Measurements from ENCODE around the gene LRRC9. TPM values are rescaled to one million over a fixed set of nuclear protein-coding genes. Genes with fewer than 3 reads are reported as not detected.

LRRC9 gene
- total and polyA plus RNA-seq, 2 donors from 2014 or later = not detected

DNA sequence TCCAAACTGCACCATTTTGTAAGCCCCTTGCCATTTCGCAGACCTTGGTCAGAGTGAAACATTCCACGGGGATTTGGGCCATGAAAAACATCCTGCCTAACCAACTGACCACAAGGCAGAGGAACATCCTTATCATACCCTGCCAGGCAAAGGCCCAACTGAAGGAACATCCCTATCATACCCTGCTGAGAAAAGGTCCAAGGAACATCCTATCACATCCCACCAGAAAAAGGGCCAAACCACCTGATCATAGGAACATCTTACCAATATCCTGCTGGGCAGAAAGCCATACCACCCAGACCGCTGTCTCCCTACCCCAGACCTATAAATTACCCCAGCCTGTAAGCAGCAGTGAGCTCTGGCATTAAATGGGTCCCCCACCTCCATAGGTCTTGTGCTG lies 19.4 kb upstream of the LRRC9 start:
- no peaks in the 10 kb centered on the region for H3K36me3 ChIP-seq (ENCODE audit: control insufficient read depth in 2 of 3, insufficient read depth in 3 of 3, low read length in 3 of 3)
- TF ChIP-seq, protein P1, sequence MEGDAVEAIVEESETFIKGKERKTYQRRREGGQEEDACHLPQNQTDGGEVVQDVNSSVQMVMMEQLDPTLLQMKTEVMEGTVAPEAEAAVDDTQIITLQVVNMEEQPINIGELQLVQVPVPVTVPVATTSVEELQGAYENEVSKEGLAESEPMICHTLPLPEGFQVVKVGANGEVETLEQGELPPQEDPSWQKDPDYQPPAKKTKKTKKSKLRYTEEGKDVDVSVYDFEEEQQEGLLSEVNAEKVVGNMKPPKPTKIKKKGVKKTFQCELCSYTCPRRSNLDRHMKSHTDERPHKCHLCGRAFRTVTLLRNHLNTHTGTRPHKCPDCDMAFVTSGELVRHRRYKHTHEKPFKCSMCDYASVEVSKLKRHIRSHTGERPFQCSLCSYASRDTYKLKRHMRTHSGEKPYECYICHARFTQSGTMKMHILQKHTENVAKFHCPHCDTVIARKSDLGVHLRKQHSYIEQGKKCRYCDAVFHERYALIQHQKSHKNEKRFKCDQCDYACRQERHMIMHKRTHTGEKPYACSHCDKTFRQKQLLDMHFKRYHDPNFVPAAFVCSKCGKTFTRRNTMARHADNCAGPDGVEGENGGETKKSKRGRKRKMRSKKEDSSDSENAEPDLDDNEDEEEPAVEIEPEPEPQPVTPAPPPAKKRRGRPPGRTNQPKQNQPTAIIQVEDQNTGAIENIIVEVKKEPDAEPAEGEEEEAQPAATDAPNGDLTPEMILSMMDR (IDR thresholded peaks at IDR 0.05; ENCODE audit: borderline replicate concordance, extremely low read depth, insufficient read depth) = no peak
- H3K4me1 ChIP-seq (ENCODE audit: control insufficient read depth in 2 of 3, insufficient read depth in 2 of 3, low read depth in 1 of 3, low read length in 3 of 3) = no peaks in the 10 kb centered on the region
- H3K9me3 ChIP-seq (ENCODE audit: control insufficient read depth in 2 of 3, insufficient read depth in 1 of 3, low read length in 3 of 3) = no peaks in the 10 kb centered on the region
- no peak overlapping the region for H3K9ac ChIP-seq (ENCODE audit: low read length in 3 of 3)
- no peaks in the 10 kb centered on the region for H3K27me3 ChIP-seq (ENCODE audit: control insufficient read depth, insufficient read depth, low read length)
- intact Hi-C loops (cut with DNase I) = no loop called here
- no peak overlapping the region for H3K27ac ChIP-seq (ENCODE audit: low read depth in 2 of 2, low read length in 2 of 2)
- DNase-seq (no peak), FAIRE-seq (no peak)
- no peak overlapping the region for H3K4me3 ChIP-seq (ENCODE audit: low read length in 3 of 3)

DNA sequence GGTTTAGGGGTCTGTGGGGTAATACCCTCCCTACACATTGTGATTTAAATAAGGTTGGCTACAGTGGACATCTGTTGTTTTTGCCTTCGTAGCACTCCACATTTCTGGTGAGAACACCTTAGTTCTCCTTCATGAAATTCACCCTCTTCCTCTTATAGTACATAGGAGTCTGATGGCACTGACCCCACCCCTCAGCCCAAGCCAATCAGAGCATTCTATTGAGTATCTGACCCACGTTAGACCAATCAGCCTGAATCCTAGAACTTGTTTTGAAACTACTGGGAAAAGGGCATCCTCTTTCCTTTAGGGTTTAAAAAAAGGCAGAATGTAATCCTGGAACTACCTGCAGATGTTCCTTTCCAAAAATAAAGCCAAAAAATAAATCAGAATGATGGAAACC lies 15.8 kb upstream of the LRRC9 start:
- no peaks in the 10 kb centered on the region for H3K4me1 ChIP-seq (ENCODE audit: control insufficient read depth in 2 of 3, insufficient read depth in 2 of 3, low read depth in 1 of 3, low read length in 3 of 3)
- no peak overlapping the region for H3K9ac ChIP-seq (ENCODE audit: low read length in 3 of 3)
- intact Hi-C loops (cut with DNase I) = no loop called here
- H3K4me3 ChIP-seq (ENCODE audit: low read length in 3 of 3) = no peak overlapping the region
- FAIRE-seq = no peak
- TF ChIP-seq, protein P1 (IDR thresholded peaks at IDR 0.05; ENCODE audit: borderline replicate concordance, extremely low read depth, insufficient read depth) = no peak
- no peaks in the 10 kb centered on the region for H3K9me3 ChIP-seq (ENCODE audit: control insufficient read depth in 2 of 3, insufficient read depth in 1 of 3, low read length in 3 of 3)
- no peaks in the 10 kb centered on the region for H3K36me3 ChIP-seq (ENCODE audit: control insufficient read depth in 2 of 3, insufficient read depth in 3 of 3, low read length in 3 of 3)
- no peaks in the 10 kb centered on the region for H3K27me3 ChIP-seq (ENCODE audit: control insufficient read depth, insufficient read depth, low read length)
- H3K27ac ChIP-seq (ENCODE audit: low read depth in 2 of 2, low read length in 2 of 2) = no peak overlapping the region
- no peak for DNase-seq

DNA sequence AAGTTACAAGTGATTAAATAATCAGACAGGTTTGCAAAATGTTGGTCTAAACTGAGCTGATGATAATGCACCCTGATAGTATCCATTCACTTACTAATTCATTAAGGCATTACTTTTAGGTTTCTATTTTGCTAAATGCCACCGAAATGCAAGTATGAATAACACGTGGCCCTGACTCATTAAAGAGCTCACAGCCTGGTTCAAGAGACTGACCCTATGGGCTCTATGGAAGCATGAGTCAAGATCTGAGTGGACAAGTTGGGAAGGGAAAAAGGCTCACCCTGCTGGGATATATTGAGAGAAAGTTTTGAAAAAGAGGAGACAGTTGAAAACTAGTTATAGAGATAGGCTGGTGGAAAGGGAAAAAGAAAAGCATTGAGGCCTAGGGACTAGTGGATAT lies 14.8 kb upstream of the LRRC9 start:
- TF ChIP-seq, protein P1 (IDR thresholded peaks at IDR 0.05; ENCODE audit: borderline replicate concordance, extremely low read depth, insufficient read depth) = no peak
- intact Hi-C loops (cut with DNase I) = no loop called here
- DNase-seq = no peak
- no peaks in the 10 kb centered on the region for H3K9me3 ChIP-seq (ENCODE audit: control insufficient read depth in 2 of 3, insufficient read depth in 1 of 3, low read length in 3 of 3)
- FAIRE-seq = no peak
- H3K9ac ChIP-seq (ENCODE audit: low read length in 3 of 3) = no peak overlapping the region
- H3K4me1 ChIP-seq (ENCODE audit: control insufficient read depth in 2 of 3, insufficient read depth in 2 of 3, low read depth in 1 of 3, low read length in 3 of 3) = no peaks in the 10 kb centered on the region
- no peak overlapping the region for H3K27ac ChIP-seq (ENCODE audit: low read depth in 2 of 2, low read length in 2 of 2)
- H3K36me3 ChIP-seq (ENCODE audit: control insufficient read depth in 2 of 3, insufficient read depth in 3 of 3, low read length in 3 of 3) = no peaks in the 10 kb centered on the region
- H3K4me3 ChIP-seq (ENCODE audit: low read length in 3 of 3) = no peak overlapping the region
- no peaks in the 10 kb centered on the region for H3K27me3 ChIP-seq (ENCODE audit: control insufficient read depth, insufficient read depth, low read length)

GRCh38 chr14:59912443-59912842 lies 7.5 kb upstream of the LRRC9 start:
- H3K27ac ChIP-seq (ENCODE audit: low read depth in 2 of 2, low read length in 2 of 2) = no peak overlapping the region
- H3K4me3 ChIP-seq (ENCODE audit: low read length in 3 of 3) = no peak overlapping the region
- no peaks in the 10 kb centered on the region for H3K27me3 ChIP-seq (ENCODE audit: control insufficient read depth, insufficient read depth, low read length)
- H3K9ac ChIP-seq (ENCODE audit: low read length in 3 of 3) = no peak overlapping the region
- TF ChIP-seq, protein P1 (IDR thresholded peaks at IDR 0.05; ENCODE audit: borderline replicate concordance, extremely low read depth, insufficient read depth) = no peak
- no peaks in the 10 kb centered on the region for H3K9me3 ChIP-seq (ENCODE audit: control insufficient read depth in 2 of 3, insufficient read depth in 1 of 3, low read length in 3 of 3)
- DNase-seq (no peak), FAIRE-seq (no peak)
- H3K4me1 ChIP-seq (ENCODE audit: control insufficient read depth in 2 of 3, insufficient read depth in 2 of 3, low read depth in 1 of 3, low read length in 3 of 3) = no peaks in the 10 kb centered on the region
- intact Hi-C loops (cut with DNase I) = no loop called here
- H3K36me3 ChIP-seq (ENCODE audit: control insufficient read depth in 2 of 3, insufficient read depth in 3 of 3, low read length in 3 of 3) = no peaks in the 10 kb centered on the region
